Breast epithelium (tissue), 4 donors: ENCODE results near the gene AGAP1. TPM values are rescaled to one million over a fixed set of nuclear protein-coding genes. Genes with fewer than 3 reads are reported as not detected.

Experiments
- DNase-seq, 2 donors: peaks; one replicate each; pipeline ENCODE4 v3.0.0-alpha.2; 2019; ENCODE audit warnings: low spot score in 2 of 2
- H3K27ac ChIP-seq, 2 donors: fragments of 200-600 bp; sonication (generic) in 1 of 2; one replicate each; pipeline ENCODE4 v1.5.1; 2016 to 2019; ENCODE audit warnings: mild to moderate bottlenecking in 1 of 2
- H3K27me3 ChIP-seq, 2 donors: fragments of 200-600 bp; sonication (generic) in 1 of 2; one replicate each; pipeline versions ENCODE4 v1.5.1 to v1.6.0; 2017 to 2019; ENCODE audit warnings: control low read depth in 1 of 2, mild to moderate bottlenecking in 1 of 2
- H3K36me3 ChIP-seq: fragments of 200-600 bp; one replicate; pipeline ENCODE4 v1.5.1; 2019
- H3K4me1 ChIP-seq, 2 donors: fragments of 200-600 bp; sonication (generic); one replicate each; pipeline ENCODE4 v1.5.1; 2016 to 2019; ENCODE audit warnings: control low read depth in 1 of 2
- H3K4me3 ChIP-seq, 3 donors: fragments of 200-600 bp; sonication (generic); 1 replicate in 2 of 3; 2 replicates in 1 of 3; pipeline ENCODE4 v1.5.1; 2016 to 2019; ENCODE audit warnings: mild to moderate bottlenecking in 3 of 3, moderate library complexity in 2 of 3
- H3K9me3 ChIP-seq, 2 donors: fragments of 200-600 bp; sonication (generic) in 1 of 2; one replicate each; pipeline ENCODE4 v1.5.1; 2016 to 2019; ENCODE audit warnings: control low read depth in 1 of 2
- POLR2A ChIP-seq: fragments of 450-650 bp; IDR thresholded peaks from one replicate; pipeline ENCODE4 v1.6.1; 2016; ENCODE audit warnings: antibody characterized with exemption, mild to moderate bottlenecking, moderate library complexity
- POLR2AphosphoS5 ChIP-seq, 3 donors: sonication (generic); formaldehyde crosslinking; IDR thresholded peaks; one replicate each; pipeline ENCODE4 v1.6.1; 2017; ENCODE audit warnings: antibody characterized with exemption in 3 of 3
- intact Hi-C: fragments of 100-400 bp; cut with DNase I; formaldehyde crosslinking; loops from one replicate; pipeline ENCODE4 v1.15.1; 2023; ENCODE audit warnings: low total_unique reads
- total RNA-seq, 3 donors: library from RNA; depleted of rRNA; stranded (reverse); fragments of >200 nt; gene quantifications; one replicate each; pipeline ENCODE4 v1.1.0, GENCODE V29; 2016
- TF ChIP-seq, protein P1 (sequence below), 3 donors: fragments of 450-650 bp; IDR thresholded peaks; one replicate each; pipeline ENCODE4 v1.5.1; 2016 to 2017; ENCODE audit warnings: antibody characterized with exemption in 3 of 3, mild to moderate bottlenecking in 3 of 3, moderate library complexity in 3 of 3

Gene AGAP1
- total RNA-seq, 3 donors from 2014 or later: 19.7 to 27.1 (median 25.9) TPM

DNA sequence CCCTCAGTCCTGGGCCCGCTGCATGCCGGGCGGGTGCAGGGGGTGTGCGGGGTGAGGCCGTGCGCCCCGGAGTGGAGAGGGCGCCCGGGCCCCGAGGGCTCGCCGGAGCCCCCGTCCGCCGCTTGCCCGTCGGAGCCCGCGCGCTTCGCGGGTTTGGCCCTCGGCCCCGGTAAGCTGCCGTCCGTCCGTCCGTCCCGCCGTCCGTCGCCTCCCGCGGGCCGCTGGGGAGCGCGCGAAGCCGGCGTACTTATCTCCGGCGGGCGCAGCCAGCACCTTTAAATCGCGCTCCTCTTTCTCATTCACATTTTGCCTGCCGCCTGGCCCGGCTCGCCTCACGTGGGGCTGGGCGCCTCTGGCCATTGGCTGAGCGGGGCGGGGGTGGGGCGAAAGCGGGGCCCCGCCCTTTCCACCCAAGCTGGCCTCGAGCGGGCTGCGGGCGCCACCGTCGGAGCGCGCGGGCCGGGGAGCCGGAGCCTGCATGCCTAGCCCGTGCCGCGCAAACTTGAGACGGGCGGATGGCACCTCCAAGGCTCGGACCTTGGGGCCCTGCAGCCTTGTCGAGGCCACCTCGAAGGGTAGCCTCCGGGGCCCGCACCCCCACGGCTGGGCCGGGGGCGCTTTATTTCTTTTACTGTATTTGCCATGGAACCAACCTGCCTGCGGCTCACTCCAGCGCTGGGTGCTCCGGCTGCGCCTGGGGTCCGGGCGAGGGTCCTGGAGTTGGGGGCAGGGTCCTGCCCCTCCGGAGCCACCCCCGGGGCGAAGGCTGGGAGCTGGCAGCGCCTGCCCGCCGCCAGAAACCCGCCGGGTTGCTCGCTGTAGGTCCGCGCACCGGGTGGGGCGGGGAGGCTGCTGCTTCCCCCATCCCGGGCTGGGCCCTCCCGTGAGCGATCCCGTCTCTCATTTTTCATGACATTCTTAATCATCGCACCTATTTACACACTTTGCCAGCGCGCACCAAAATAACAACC is 674.6 kb downstream of the AGAP1 start, which contains the start of gene GBX2:
Gene GBX2 (minus strand): TSS at position 277 of the 971 bp plus-strand sequence. CDS start 415 bp downstream, outside the sequence.
- Histone ChIP-seq H3K4me1 (peaks cover 23 to 25% of the 10 kb centered on the region in 2 donors), H3K36me3 (no peaks in the 10 kb centered on the region), H3K27ac (no peak within 1 kb of the TSS), H3K4me3 (peak within 1 kb of the TSS; percentile 29 to 71 (median 41)), H3K9me3 (no peaks in the 10 kb centered on the region), H3K27me3 (peaks cover 26 to 100% of the 10 kb centered on the region in 2 donors)
- intact Hi-C loops: no loop called here
- no peak for DNase-seq
- TF ChIP-seq POLR2AphosphoS5 (IDR thresholded peaks at IDR 0.05): no peak
- TF ChIP-seq, protein P1, sequence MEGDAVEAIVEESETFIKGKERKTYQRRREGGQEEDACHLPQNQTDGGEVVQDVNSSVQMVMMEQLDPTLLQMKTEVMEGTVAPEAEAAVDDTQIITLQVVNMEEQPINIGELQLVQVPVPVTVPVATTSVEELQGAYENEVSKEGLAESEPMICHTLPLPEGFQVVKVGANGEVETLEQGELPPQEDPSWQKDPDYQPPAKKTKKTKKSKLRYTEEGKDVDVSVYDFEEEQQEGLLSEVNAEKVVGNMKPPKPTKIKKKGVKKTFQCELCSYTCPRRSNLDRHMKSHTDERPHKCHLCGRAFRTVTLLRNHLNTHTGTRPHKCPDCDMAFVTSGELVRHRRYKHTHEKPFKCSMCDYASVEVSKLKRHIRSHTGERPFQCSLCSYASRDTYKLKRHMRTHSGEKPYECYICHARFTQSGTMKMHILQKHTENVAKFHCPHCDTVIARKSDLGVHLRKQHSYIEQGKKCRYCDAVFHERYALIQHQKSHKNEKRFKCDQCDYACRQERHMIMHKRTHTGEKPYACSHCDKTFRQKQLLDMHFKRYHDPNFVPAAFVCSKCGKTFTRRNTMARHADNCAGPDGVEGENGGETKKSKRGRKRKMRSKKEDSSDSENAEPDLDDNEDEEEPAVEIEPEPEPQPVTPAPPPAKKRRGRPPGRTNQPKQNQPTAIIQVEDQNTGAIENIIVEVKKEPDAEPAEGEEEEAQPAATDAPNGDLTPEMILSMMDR (IDR thresholded peaks at IDR 0.05): no peak
- TF ChIP-seq POLR2A: no peak

DNA sequence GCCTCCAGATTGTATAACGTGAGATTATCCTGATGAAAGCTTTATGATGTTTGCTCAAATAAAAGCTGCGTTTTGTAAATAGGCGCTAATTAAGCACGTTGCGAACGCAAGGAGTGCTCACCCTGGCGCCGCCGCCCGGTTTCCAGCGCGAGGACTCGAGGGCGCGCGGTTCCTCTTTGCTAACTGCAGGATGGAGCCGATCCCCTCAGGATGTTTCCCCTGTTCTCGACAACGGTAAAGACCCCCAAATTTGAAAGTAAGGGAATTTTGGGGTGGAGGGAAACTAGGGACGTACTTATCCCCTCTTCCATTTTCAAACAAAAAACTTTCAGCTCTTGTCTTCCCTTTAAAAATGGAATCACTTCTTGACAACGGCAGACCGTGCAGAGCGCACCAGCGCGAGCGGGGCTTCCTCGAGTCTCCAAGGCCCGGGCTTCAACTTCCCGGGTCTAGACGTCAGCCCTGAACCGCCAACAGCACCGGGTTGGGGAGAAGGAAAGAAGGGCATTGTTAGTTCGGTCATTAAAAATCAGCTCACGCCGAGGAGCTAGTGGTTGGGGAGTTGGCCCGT is 675.4 kb downstream of the AGAP1 start:
- Histone ChIP-seq H3K9me3 (no peaks in the 10 kb centered on the region), H3K4me3 (no peak overlapping the region), H3K27ac (no peak overlapping the region), H3K27me3 (peaks cover 26 to 100% of the 10 kb centered on the region in 2 donors), H3K4me1 (peaks cover 20 to 25% of the 10 kb centered on the region in 2 donors), H3K36me3 (no peaks in the 10 kb centered on the region)
- intact Hi-C loops: no loop called here
- TF ChIP-seq POLR2A (no peak), POLR2AphosphoS5 (IDR thresholded peaks at IDR 0.05) (no peak)
- TF ChIP-seq, protein P1 (IDR thresholded peaks at IDR 0.05): no peak
- no peak for DNase-seq

DNA sequence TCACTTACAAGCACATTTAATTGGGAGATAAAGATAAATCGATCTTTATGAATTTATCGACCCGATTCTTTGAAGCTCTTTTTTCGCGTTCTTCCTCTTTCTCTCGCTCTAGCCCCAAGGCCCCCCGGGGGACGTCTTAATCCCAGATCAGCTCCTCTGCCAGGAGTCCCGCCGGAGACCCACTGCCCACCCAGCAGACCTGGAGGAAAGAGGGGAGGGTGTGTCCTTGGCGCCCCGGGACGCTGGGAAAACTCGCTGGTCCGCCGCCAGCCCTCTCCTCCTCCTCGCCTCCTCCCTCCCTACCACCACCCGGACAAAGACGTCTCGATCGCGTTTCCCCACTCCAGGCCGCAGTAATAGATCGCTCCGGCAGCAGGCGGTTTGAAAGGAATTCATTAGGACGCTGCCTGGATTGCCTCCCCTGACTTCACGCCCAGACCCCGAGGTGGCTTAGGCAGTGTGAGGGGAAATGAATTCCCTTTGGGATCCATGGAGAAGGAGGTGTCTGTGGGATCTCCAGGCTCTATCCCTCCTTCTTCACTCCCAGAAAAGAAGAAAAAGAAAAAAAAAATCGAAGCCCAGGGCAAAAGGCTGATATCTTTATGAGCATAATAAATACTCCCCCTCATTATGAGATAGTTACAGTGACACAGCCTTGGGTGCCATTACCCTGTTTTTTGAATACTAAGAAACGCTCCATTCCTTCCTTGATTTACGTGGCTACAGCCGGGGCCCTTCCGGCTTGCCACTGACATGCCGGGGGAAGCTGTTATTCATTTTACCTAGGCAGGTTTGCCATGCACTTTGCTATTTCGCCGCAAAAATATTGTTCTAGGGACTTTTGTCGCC is 676.1 kb downstream of the AGAP1 start:
- Histone ChIP-seq H3K4me1 (peaks cover 16 to 25% of the 10 kb centered on the region in 2 donors), H3K36me3 (no peaks in the 10 kb centered on the region), H3K9me3 (no peaks in the 10 kb centered on the region), H3K27me3 (peaks cover 21 to 100% of the 10 kb centered on the region in 2 donors), H3K4me3 (no peak overlapping the region), H3K27ac (no peak overlapping the region)
- TF ChIP-seq POLR2AphosphoS5 (IDR thresholded peaks at IDR 0.05) (no peak), POLR2A (no peak)
- TF ChIP-seq, protein P1 (IDR thresholded peaks at IDR 0.05): no peak
- no peak for DNase-seq
- intact Hi-C loops: loop anchor here (10.0 kb wide), 1 partner anchor 405 kb away; no protein-coding TSS in a partner anchor

DNA sequence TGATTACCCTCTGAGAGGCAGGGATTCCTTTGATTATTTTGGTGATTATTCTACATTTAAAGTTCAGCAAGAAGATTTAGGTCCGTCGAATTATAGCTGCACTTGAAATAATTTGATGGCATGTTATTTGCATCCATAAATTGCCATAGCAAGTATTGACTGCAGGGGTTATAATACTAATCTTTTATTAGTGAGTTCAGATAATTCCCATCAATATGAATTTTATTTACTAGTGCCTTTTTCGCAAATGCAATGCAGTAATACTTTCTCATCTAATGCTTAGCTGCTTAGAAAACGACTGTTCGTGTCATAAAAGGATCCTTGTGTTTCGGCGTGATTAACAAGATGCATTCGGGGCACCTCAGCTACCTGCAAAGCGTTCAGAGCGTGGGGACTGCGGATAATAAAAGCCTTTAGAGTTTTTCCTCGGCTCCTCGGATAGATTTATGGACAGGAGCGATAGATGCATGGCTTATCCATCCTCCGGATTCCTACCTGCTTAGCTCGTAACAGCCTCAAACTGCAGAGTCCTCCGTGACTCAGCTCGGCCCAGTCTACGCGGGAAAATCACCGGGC is 676.8 kb downstream of the AGAP1 start:
- H3K36me3 ChIP-seq: no peaks in the 10 kb centered on the region
- H3K27me3 ChIP-seq: peaks cover 21 to 93% of the 10 kb centered on the region in 2 donors
- H3K9me3 ChIP-seq: no peaks in the 10 kb centered on the region
- intact Hi-C loops: loop anchor here (10.0 kb wide), 1 partner anchor 406 kb away; no protein-coding TSS in a partner anchor
- no peak for DNase-seq
- no peak overlapping the region for H3K4me3 ChIP-seq
- TF ChIP-seq, protein P1 (IDR thresholded peaks at IDR 0.05): no peak
- TF ChIP-seq POLR2A: no peak
- TF ChIP-seq POLR2AphosphoS5 (IDR thresholded peaks at IDR 0.05): no peak
- H3K4me1 ChIP-seq: peaks cover 16 to 25% of the 10 kb centered on the region in 2 donors
- no peak overlapping the region for H3K27ac ChIP-seq
